Smooth muscle cell (in vitro differentiated cells): ENCODE results near the gene INPP5E. TPM values are rescaled to one million over a fixed set of nuclear protein-coding genes. Genes with fewer than 3 reads are reported as not detected.

Experiments
- DNase-seq: peaks from one replicate; lab custom pipeline; 2025; ENCODE audit not compliant: unreplicated experiment; lab: John Stamatoyannopoulos, UW
- H2AFZ ChIP-seq: fragments of 200-600 bp; sonication (generic); 2 replicates; pipeline ENCODE4 v1.6.0; 2016; ENCODE audit warnings: antibody characterized with exemption, low read depth, mild to moderate bottlenecking
- H3F3A ChIP-seq: fragments of 200-600 bp; sonication (generic); 2 replicates; pipeline ENCODE4 v1.6.0; 2017; ENCODE audit warnings: antibody characterized with exemption, low read depth
- H3K27ac ChIP-seq: fragments of 200-600 bp; sonication (generic); 2 replicates; pipeline ENCODE4 v1.5.1; 2016; ENCODE audit warnings: low read depth, mild to moderate bottlenecking
- H3K27me3 ChIP-seq: fragments of 200-600 bp; sonication (generic); 2 replicates; pipeline ENCODE4 v1.6.1; 2016; ENCODE audit warnings: low read depth, mild to moderate bottlenecking
- H3K36me3 ChIP-seq: fragments of 200-600 bp; sonication (generic); 2 replicates; pipeline ENCODE4 v1.5.1; 2016; ENCODE audit warnings: low read depth
- H3K4me1 ChIP-seq: fragments of 200-600 bp; sonication (generic); 2 replicates; pipeline ENCODE4 v1.5.1; 2016; ENCODE audit warnings: low read depth
- H3K4me2 ChIP-seq: fragments of 200-600 bp; sonication (generic); 2 replicates; pipeline ENCODE4 v1.6.0; 2016; ENCODE audit warnings: mild to moderate bottlenecking
- H3K4me3 ChIP-seq: fragments of 200-600 bp; sonication (generic); 2 replicates; pipeline ENCODE4 v1.5.1; 2016; ENCODE audit warnings: mild to moderate bottlenecking
- H3K79me2 ChIP-seq: fragments of 200-600 bp; sonication (generic); 2 replicates; pipeline ENCODE4 v1.6.0; 2016; ENCODE audit warnings: low read depth, mild to moderate bottlenecking
- H3K9ac ChIP-seq: fragments of 200-600 bp; sonication (generic); 2 replicates; pipeline ENCODE4 v1.6.0; 2016; ENCODE audit warnings: low read depth
- H3K9me3 ChIP-seq: fragments of 200-600 bp; sonication (generic); replicated peaks from 2 replicates; pipeline ENCODE4 v1.5.1; 2016; ENCODE audit warnings: low read depth
- H4K20me1 ChIP-seq: fragments of 200-600 bp; sonication (generic); 2 replicates; pipeline ENCODE4 v1.6.0; 2016; ENCODE audit warnings: low read depth
- WGBS: methylation state at CpG from one replicate; pipeline ENCODE4 v1.1.7; 2016; ENCODE audit warnings: low lambda C conversion rate; 5-methylcytosine and 5-hydroxymethylcytosine counted together
- polyA plus RNA-seq: library from polyadenylated mRNA; unstranded; fragments of >200 nt; fragmentation: Nextera tagmentation; extraction: Ambion mirVana; gene quantifications from 2 replicates; pipeline ENCODE4 v1.2.1, GENCODE V29; 2016
- total RNA-seq: library from RNA; depleted of rRNA; stranded (reverse); fragments of >200 nt; gene quantifications from 2 replicates; pipeline ENCODE4 v1.2.3, GENCODE V29; 2014
- TF ChIP-seq, protein P1 (sequence below): fragments of 200-600 bp; sonication (generic); IDR thresholded peaks from 2 replicates; pipeline ENCODE4 v1.5.1; 2017; ENCODE audit warnings: borderline replicate concordance, mild to moderate bottlenecking, antibody characterized with exemption; ENCODE audit not compliant: insufficient read depth, poor library complexity, severe bottlenecking

The INPP5E gene
- total and polyA plus RNA-seq, 2 experiments from 2014 or later, result 2.8 to 7.7 TPM

DNA sequence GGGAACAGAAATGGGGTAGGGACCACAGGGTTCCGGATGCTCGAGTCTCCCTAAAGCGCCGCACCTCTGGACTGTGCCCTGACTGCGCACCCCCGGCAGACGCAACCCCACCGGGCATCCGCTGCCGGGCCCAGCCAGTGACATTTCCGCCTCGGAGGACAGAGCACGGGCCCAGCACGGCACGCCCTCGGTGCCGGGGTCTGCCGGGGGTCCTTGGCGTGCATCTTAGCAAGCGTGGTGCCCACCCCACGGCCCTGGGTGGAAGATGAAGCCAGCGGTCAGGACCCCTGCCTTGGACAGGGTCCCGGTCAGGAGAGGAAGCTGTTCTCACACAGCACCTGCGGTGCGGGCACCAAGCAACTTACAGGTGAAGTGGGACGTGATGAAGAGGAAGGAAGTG lies 7.1 kb downstream of the INPP5E start:
- Histone ChIP-seq H3K27me3 (no peaks in the 10 kb centered on the region), H3K9ac (no peak overlapping the region), H3K9me3 (no peaks in the 10 kb centered on the region), H3K79me2 (peaks cover 21% of the 10 kb centered on the region), H3K4me3 (no peak overlapping the region), H2AFZ (no peak overlapping the region), H3K4me1 (no peaks in the 10 kb centered on the region), H3K27ac (no peak overlapping the region), H4K20me1 (peaks cover 51% of the 10 kb centered on the region), H3F3A (no peaks in the 10 kb centered on the region), H3K36me3 (no peaks in the 10 kb centered on the region), H3K4me2 (no peak overlapping the region)
- TF ChIP-seq, protein P1, sequence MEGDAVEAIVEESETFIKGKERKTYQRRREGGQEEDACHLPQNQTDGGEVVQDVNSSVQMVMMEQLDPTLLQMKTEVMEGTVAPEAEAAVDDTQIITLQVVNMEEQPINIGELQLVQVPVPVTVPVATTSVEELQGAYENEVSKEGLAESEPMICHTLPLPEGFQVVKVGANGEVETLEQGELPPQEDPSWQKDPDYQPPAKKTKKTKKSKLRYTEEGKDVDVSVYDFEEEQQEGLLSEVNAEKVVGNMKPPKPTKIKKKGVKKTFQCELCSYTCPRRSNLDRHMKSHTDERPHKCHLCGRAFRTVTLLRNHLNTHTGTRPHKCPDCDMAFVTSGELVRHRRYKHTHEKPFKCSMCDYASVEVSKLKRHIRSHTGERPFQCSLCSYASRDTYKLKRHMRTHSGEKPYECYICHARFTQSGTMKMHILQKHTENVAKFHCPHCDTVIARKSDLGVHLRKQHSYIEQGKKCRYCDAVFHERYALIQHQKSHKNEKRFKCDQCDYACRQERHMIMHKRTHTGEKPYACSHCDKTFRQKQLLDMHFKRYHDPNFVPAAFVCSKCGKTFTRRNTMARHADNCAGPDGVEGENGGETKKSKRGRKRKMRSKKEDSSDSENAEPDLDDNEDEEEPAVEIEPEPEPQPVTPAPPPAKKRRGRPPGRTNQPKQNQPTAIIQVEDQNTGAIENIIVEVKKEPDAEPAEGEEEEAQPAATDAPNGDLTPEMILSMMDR, result no peak
- WGBS, result 98% methylated on average over 26 of the region's 26 CpGs
- DNase-seq, result no peak

DNA sequence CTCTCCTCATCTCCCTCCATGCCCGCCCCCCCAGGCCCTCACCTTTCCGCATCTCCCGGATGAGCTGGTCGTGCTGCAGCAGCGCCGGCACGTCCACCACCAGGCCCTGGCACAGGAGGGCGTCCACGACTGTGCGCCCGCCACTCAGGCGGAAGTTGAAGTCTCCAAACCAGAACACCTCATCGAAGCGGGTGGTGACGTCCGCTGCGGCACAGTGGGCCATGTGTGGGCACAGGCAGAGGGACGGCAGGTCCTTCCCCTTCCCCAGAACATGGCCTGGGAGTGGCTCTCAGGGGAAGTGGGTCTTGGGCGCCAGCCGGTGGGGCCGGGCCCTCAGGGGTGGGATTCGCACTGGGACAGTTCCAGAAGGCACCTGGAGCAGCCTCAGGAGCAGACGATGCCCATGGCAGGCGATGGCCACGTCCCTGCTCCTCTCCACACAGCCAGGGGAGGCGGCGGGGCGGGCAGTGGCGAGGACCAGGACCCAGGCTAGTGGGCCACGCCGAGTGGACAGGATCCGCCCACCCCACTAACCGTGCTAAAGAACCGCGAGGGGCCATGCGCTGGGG lies 7.8 kb downstream of the INPP5E start:
- H3K27ac ChIP-seq, result no peak overlapping the region
- H3F3A ChIP-seq, result peaks cover 3% of the 10 kb centered on the region
- no peaks in the 10 kb centered on the region for H3K9me3 ChIP-seq
- peaks cover 44% of the 10 kb centered on the region for H4K20me1 ChIP-seq
- no peak overlapping the region for H3K4me2 ChIP-seq
- 94% methylated on average over 26 of the region's 36 CpGs for WGBS
- H3K27me3 ChIP-seq, result no peaks in the 10 kb centered on the region
- H3K4me3 ChIP-seq, result no peak overlapping the region
- H2AFZ ChIP-seq, result no peak overlapping the region
- no peaks in the 10 kb centered on the region for H3K36me3 ChIP-seq
- H3K9ac ChIP-seq, result no peak overlapping the region
- H3K4me1 ChIP-seq, result no peaks in the 10 kb centered on the region
- peaks cover 14% of the 10 kb centered on the region for H3K79me2 ChIP-seq
- TF ChIP-seq, protein P1, result no peak
- no peak for DNase-seq

- no peak overlapping the region for H3K27ac ChIP-seq
- H4K20me1 ChIP-seq, result peaks cover 32% of the 10 kb centered on the region
- H3K4me2 ChIP-seq, result no peak overlapping the region
- no peak overlapping the region for H3K9ac ChIP-seq
- no peaks in the 10 kb centered on the region for H3K9me3 ChIP-seq
- TF ChIP-seq, protein P1, result no peak
- peaks cover 5% of the 10 kb centered on the region for H3F3A ChIP-seq
- H3K27me3 ChIP-seq, result no peaks in the 10 kb centered on the region
- no peak overlapping the region for H3K4me3 ChIP-seq
- no peaks in the 10 kb centered on the region for H3K4me1 ChIP-seq
- peaks cover 4% of the 10 kb centered on the region for H3K79me2 ChIP-seq
- WGBS, result 99% methylated on average over 22 of the region's 29 CpGs
- H2AFZ ChIP-seq, result no peak overlapping the region
- DNase-seq, result no peak
- no peaks in the 10 kb centered on the region for H3K36me3 ChIP-seq
Measured at GRCh38 chr9:136430588-136431234, 8.9 kb downstream of the INPP5E start.
